Islet of Langerhans (tissue), 1 donor: ENCODE results near the gene HDAC4.
"Not testable (repeated sequence)": the region's sequence is repeated elsewhere in the genome, so short reads cannot be mapped to it uniquely, and the experiment has no call there.

Source experiments
- FAIRE-seq: peaks from one replicate; lab custom pipeline; 2011; peaks lifted over from hg19 to GRCh38; lab: Jason Lieb, UNC

The HDAC4 gene

DNA sequence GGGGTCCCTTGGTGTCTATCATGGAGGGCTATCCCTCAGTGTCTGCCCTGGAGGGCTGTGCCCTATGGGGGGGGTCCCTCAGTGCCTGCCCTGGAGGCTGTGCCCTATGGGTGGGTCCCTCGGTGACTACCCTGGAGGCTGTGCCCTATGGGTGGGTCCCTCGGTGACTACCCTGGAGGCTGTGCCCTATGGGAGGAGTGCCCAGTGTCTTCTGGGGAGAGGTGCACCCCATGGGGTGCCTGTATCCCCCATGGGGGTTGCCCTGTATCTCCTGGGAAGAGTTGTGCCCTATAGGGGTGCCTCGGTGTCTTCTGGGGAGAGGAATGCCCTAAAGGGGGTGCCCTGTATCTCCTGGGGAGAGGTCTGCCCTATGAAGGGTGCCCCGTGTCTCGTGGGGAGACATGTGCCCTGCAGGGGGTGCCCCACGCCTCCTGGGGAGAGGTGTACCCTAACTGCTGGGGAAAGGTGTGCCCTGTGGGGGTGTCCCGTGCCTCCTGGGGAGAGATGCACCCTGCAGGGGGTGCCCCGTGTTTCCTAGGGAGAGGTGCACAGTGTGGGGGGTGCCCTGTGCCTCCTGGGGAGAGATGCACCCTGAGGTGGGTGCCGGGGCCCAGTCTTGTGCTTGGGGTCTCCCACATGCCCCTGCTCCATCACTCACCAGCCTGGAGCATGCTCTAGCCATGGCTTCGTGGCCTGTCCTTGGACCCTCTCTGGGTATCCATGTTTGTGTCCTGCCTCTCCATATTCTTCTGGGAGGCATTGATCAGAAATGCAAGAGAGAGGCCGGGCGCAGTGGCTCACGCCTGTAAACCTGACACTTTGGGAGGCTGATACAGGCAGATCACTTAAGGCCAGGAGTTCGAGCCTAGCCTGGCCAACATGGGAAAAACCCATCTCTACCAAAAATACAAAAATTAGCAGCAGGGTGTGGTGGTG lies 215.6 kb downstream of the HDAC4 start:
- FAIRE-seq, result no peak

DNA sequence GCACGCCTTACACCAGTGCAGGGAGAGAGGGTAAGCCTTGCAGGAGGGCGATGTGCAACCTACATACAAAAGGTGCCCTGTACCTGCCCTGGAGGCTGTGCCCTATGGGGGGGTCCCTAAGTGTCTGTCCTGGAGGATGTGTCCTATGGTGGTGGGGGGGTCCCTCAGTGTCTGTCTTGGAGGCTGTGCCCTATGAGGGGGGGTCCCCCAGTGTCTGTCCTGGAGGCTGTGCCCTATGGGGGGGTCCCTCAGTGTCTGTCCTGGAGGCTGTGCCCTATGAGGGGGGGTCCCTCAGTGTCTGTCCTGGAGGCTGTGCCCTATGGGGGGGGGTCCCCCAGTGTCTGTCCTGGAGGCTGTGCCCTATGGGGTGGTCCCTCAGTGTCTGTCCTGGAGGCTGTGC lies 216.6 kb downstream of the HDAC4 start:
- no peak for FAIRE-seq

DNA sequence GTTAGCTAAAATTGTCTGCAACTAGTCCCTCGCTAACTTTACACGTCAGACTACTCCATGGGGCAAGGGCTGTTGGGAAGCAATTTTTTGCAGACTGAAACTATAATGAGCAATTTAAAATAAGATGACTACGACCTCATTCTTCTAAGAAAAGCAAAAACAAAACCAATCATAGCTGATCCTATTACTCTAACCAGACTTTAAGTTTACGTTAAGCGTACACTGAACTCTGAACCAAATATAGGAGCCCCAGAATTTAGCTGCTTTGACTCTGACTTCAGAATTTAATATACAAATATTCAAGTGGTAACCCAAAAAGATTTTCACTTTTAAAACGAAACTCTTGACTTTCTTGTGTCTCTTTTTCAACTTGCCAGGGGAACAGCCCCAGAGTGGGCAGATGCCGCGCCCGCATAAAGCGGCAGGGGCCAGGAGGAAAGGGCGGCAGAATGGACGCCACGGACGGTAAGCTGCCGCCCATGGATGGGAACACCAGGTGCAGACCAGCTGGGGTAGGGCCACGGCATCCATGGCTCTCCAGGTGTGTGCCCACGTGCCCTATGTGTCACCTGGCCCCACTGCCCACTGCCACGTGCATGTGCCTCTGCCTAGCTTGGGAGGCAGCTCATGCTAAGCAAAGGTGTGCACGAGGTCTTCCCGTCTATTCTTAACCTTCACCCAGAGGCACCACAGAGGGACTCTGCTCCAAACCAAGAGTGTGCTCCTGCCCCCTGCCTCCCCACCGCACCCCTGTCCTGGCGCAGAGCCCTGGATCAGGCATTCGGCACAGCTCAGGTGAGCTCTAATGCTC lies 217.6 kb downstream of the HDAC4 start:
- FAIRE-seq, result no peak

DNA sequence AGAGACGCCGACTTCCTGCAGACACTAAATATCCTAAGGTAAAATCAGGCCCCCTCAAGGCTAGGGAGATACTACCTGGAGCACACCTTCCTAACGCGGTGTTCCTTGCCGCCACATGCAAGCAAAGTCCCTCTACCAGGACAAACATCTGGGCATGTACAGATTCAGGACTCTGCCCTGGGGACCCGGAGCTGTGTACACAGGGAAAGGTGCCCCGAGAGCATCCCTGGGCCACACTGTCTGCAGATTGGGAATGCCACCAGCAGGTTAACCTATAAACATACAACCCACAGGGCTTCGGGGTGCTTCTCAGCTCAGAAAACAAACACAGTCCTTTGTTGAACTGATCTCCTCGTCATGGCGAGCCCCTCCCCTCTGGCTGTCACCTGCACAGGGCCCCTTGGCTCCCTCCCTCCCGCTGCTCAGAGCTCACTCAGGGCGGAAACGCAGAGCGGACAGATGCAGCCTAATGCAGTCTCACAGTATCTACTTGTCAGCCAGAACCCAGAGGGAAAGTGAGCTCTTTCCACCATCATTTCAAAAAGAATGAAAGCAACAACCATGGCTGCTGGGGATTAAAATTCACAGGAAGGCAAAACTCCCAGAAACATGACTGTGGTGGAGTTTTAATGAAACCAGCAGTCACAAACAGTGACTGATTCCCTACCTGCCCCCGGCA lies 218.8 kb downstream of the HDAC4 start:
- FAIRE-seq, result peak; percentile 13

DNA sequence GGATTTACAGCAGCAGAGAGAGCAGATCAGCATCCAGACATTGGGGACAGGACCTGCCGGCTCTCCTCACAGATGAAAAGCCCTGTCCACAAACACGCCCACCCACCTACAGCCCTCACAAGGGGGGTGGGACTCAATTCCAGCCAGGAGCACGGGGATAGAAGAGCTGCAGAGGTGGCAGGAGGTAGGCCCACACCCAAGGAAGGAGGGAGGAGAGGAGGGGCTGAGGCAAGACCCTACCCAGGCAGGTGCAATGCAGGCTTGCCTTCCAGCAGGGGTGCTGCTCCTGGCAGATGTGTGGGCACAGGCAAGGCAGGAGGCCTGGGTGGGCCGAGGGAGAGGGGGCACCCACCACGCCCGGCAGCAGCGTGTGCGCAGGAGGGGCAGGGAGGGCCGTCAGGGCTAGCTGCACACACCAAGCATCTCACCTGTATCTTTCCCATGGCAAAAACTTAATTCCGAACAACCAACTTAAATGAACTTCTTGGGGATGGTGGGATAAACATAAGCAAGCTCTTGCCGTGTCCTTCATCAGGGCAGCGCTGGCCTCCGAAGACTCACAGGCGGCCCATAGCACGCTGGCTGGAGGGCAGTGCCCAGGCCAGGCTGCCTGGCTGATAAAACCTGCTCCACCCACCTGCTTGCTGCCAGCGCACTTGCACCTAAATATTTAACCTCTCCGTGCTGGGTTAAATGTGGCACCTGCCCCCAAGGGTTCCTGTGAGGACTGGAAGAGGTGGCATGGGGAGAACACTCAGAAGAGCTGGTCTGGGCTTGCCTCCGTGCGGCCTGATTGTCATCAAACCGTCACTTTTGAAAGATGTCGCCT lies 219.5 kb downstream of the HDAC4 start:
- FAIRE-seq, result no peak

DNA sequence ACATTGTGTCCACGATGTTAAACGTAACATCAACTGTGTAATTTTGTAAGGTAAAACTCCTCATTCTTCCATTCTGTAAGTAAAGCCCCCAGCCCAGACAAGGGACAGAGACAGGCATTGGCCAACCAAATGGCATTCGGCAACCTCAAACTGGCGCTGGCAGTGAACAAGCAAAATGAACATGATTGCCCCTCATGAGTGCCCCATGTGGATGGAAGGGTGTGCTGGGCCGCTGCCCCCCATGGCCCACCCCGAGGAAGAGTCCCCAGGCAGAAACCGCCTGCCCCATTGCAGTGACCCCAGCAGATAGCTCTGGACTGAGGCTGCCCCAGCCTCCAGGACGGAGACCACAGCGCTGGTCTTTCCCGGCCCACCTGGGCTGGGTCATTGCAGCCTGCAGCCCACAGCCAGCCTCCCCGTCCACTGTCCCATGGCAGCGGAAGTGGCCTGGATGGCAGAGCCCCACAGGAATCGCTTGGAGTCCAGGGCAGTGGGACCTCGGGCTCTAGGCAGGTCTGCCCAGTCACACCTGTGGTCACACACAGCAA lies 220.2 kb downstream of the HDAC4 start:
- no peak for FAIRE-seq

DNA sequence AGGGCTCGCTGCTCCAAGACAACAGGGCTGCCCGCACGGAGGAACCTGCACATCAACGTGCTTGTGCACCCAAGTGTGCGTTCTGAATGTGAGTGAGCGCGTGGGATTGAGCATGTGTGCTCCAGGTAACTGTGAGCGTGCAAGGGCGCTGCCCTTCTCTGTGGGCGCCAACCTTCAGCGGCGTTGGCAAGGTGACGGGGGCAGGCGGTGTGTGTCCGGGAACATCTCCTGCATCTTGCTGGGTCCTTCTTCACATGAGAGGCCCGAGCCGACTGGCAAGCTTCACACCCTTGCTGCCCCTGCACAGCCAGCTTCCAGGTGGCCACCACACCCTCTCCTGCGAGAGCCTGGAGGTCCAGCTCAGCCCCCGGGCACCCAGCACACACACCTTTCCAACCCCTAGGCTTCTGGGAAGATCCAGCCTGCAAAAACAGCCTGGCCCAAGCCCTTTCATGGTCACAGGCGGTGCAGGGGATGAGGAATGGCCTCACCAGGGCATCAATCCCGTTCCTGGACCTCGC lies 220.9 kb downstream of the HDAC4 start:
- FAIRE-seq, result no peak

DNA sequence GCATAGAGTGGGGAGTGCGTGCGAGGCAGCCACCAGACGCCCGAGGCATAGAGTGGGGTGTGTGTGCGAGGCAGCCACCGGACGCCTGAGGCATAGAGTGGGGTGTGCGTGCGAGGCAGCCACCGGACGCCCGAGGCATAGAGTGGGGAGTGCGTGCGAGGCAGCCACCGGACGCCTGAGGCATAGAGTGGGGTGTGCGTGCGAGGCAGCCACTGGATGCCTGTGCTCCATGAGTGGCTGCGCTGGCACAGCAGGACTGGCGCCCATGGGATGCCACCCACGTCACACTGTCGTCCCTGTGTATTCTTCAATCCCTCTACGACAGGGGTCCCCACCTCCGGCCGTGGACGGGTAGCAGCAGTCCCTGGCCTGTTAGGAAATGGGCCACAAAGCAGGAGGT lies 221.9 kb downstream of the HDAC4 start:
- no peak for FAIRE-seq

DNA sequence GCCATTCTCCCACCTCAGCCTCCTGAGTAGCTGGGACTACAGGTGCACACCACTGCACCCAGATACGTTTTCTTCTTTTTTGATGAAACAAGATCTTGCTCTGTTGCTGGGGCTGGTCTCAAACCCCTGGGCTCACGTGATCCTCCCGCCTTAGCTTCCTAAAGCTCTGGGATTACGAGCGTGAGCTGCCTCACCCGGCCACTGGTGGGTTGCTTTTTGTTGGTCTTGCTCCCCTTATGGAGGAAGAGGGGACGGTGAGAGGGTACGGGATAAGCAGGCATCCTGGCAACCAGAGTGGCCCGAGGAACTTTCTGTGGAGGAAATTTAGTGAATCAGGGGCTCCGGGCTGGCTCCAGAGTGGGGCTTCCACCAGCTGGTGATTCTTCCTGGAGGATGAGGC lies 222.3 kb downstream of the HDAC4 start:
- no peak for FAIRE-seq

DNA sequence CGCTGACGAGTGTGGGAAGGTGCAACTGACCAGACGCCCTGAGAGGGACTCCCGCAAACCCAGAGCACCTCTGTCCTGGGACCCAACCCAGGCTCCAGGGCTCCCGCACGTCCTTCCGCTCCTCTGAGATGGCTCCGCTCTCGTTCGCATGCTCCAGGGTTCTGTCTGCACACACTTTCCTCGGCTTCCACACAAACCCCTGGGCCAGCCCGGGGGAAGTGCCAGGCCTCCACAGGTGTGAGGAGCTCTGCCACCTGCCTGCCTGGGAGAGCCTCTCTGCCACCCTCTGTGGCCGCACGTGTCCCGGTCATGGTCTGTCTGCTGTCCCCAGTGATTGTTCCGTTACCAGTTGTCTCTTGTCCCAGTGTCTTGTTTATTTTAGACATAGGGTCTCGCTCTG lies 222.9 kb downstream of the HDAC4 start:
- FAIRE-seq, result no peak

DNA sequence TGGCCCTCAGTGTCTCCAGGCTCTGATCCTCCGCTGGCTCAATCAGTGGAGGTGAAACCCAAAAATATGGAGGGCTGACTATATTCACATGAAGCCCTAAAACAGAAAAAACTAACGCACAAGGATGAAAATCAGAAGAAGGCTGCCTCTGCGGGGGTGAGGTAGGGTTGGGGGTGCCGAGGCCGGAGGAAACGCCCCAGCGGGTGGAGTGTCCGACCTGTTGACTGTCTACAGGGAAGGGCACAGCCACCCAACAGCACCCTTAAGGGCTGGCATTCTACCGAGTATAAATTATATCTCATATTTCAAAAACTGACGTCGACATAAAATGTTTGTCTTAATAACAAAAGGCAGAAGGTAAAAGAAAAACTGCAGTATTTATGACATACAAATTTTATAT lies 223.5 kb downstream of the HDAC4 start:
- FAIRE-seq, result no peak

DNA sequence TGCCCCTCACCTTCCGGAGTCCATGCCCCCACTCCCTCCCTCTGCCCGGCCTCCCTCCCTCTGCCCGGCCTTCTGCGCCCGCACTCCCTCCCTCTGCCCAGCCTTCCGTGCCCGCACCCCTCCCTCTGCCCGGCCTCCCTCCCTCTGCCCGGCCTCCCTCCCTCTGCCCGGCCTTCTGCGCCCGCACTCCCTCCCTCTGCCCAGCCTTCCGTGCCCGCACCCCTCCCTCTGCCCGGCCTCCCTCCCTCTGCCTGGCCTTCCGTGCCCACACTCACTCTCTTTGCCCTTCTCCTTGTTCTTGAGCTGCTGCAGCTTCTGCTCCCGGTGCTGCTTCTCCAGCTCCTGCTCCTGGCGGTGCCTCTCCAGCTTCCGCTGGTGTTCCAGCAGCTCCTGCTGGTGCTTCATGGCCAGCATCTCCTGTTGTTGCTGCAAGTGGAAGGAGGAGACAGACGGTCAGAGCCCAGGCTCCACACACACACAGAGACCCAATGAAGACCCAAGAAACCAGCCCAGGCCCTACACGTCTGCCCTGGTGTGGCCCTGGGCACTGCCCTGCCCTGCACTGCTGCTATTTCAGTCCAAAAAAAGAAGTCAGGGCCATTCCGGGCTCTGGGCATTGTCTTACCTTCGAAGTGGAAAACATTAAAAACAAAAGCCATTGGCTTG lies 224.5 kb downstream of the HDAC4 start:
- not testable (repeated sequence) for FAIRE-seq

DNA sequence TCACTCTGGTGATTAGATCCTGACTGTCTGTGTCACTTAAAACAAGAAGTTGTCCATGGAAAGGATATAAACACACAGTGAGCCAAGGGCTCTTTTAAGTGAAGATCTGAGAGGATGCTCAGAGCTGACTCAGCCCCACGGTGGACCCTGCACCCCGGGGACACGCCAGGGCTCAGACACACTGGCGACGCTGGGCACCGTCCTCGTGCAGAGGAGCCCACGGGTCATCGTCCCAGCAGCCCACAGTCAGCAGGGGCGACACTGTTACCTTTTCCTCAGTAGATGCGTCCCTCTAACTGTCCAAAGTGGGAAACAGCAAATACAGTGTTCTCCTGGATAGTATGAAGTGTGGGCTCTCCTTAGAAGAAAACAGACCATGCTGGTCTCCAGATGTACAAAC lies 225.6 kb downstream of the HDAC4 start:
- no peak for FAIRE-seq

DNA sequence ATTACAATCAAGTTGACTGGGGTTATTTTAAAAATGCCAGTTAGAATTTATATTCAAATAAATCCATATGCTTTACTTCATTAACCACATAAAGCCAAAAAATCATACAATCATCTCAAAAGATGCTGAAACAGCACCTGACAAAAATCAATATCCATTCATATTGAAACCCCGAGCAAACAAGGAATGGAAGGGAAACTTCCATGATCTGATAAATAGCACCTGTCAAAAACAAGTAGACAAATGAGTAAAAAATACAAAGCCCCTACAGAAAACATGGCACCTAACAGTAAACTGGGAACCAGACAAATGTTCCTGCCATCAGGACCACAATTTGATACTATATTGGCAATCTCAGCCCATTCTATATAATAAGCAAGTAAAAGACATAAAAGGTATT lies 227.5 kb downstream of the HDAC4 start:
- FAIRE-seq, result no peak

DNA sequence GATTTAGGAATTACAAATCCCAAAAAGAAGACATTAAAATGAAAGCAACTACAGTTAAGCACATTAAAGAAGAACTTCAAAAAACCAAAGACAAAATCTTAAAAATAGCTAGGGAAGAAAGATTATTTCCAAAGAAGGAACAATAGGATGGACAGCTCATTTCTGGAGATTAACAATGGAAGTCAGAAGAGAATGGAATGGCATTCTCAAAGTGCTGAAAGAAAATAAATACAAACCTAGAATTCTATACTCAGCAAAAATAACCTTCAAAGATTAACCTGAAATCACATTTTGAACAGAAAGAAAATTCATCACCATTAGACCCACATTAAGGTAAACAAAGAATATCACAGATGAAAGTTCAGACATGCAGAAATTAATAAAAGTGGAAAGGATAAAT lies 229.2 kb downstream of the HDAC4 start:
- FAIRE-seq, result peak; percentile 92

DNA sequence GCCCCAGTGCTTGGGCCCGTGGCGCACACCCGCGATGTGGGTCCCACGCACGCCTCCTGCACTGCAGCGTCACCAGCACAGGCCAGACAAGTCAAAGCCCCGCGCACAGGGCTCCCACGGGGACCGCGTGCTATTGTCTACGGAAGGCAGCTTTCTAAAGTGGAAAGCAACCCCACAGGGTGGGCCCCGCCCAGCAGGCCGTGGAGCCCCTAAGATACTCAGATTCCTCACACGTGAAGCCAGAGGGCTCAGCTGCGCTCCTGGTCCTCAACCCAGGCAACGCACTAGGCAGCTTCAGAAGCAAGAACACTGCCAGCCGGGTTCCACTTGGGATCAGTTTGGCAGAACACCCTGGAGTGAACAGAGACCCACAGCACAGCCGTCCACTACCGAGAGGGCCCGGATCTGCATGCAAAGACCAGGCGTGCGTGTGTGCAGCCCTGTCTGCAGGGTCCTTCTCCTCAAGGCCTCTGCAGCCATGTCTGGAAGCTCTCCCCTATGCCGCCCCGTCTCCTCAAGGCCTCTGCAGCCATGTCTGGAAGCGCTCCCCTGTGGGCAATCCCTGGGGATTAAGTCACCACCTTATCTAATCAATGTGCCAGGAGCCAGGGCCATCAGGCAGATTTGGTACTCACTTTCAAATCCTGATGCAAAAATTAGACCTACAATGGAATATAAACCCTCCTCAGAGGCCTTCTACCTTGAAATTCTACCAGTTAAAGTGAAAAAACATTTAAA lies 231.3 kb downstream of the HDAC4 start:
- no peak for FAIRE-seq

DNA sequence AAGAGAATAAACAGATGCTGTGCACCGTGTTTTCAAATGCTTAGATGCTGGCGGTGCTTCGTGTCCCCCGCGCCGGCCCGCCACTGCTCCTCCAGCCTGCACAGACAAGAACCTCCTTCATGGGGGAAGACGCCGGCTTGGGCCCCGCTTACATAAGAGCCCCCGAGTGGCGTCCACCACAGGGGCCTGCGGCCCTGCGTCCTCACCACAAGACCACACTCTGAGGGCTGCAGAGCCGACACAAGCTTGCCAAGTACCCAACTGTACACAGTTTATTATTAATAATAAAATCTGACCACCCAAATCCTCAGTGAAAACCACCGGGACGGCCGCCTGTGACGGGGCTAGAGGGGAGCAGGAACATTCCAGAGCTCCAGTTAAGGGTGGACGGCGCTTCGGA lies 232.2 kb downstream of the HDAC4 start:
- no peak for FAIRE-seq

DNA sequence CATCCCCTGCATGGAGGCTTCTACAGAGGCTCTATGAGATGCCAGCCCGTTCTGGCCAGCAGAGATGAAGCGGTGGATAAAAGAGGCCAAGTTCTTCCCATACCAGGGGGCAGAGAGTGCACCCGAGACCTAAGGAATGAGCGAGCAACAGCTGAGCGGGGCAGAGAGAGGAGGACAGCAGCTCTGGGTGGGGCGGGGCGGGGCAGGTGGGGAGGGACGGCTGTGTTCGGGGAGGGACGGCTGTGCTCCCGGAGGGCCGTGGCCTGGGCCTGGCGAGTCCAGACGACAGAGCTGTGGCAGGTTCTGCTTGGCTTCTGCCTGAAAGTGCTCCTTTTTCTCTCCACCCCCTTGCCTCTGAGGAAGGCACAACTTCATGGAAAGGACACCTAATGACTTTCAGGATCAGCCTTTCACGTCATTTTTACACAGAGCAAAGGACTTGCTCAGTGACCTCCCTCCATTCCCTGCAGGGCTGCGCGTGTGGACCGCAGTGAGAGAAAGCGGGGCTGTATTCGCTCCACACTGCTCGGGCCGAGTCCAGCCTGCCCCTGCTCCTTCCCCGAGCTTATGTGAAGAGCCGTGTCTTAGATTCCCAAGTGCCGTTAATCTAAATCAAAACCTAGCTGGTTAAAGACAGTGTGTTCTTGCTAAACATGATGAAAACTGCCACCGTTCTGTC lies 232.9 kb downstream of the HDAC4 start:
- no peak for FAIRE-seq

DNA sequence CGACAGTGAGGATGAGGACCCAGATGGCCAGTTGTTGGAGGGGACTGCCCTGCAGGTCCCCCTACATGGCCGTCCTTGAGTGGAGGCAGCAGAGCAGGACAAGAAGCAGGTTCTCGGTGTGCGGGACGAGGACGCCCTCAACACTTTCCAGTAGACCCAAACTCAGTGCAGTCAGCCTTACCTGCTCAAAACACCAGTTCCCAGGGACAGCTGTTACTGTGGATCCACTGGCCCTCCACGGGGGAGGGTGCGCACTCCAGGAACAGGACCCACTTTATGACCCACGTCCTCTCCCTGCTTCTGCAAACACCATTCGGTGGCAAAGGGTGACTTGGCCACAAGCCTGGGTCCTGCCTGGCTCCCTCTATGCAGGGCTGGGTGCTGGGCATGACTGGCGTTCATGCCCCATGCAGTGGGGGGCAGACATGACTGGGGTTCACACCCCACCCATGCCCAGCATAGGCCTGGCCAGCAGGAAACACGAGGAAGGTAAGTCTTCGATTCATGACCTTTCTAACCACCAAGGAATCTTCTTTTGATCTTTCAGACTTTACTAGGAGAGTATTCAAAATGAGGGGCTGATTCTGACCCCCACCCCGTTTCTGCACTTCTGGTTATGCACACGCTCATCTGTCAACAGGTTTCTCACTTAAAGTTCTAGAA lies 233.7 kb downstream of the HDAC4 start:
- no peak for FAIRE-seq
